ENCODE measurements around the gene BRD9. TPM values are rescaled to one million over a fixed set of nuclear protein-coding genes. Genes with fewer than 3 reads are reported as not detected.
"Not testable (repeated sequence)": the region's sequence is repeated elsewhere in the genome, so short reads cannot be mapped to it uniquely, and the experiment has no call there.

BRD9 gene
- total and polyA plus RNA-seq, 9 of the 15 experiments (the other 6 are each of a cell fraction or from before 2014, with no cell fraction given) = 2.4 to 68.7 (median 44.9) TPM

- H3K4me2 ChIP-seq (ENCODE audit: insufficient read depth, low read length); H3K4me3 ChIP-seq; H3K4me1 ChIP-seq (replicated peaks in 1 of 2; ENCODE audit: control insufficient read depth in 2 of 2, insufficient read depth in 2 of 2, low read length in 2 of 2); H3K27me3 ChIP-seq (ENCODE audit: control insufficient read depth in 2 of 2, insufficient read depth in 2 of 2, low read length in 2 of 2); H3K27ac ChIP-seq (ENCODE audit: extremely low read depth, low read depth, low read length); H2AFZ ChIP-seq (ENCODE audit: low read depth, low read length); POLR2A ChIA-PET; H3K9me1 ChIP-seq (ENCODE audit: control insufficient read depth, insufficient read depth, low read length); H4K20me1 ChIP-seq (replicated peaks; ENCODE audit: control insufficient read depth, insufficient read depth, low read length); CTCF ChIA-PET (ENCODE audit: low intra/inter-chr PET ratio); H3K79me2 ChIP-seq (ENCODE audit: control insufficient read depth, insufficient read depth, low read length); in situ Hi-C loops (cut with MboI); H3K9me3 ChIP-seq (replicated peaks; ENCODE audit: control insufficient read depth, insufficient read depth, low read depth, low read length); BruUV-seq (replicated peaks); H3K9ac ChIP-seq (ENCODE audit: insufficient read depth in 1 of 2, low read depth in 2 of 2, low read length in 2 of 2); intact Hi-C loops (cut with micrococcal nuclease); H3K36me3 ChIP-seq (ENCODE audit: control insufficient read depth, insufficient read depth, low read length); TF ChIP-seq REST (CRISPR knock-in tag; IDR thresholded peaks at IDR 0.05; ENCODE audit: low read depth); TEAD4 (CRISPR knock-in tag; IDR thresholded peaks at IDR 0.05; ENCODE audit: borderline replicate concordance): not testable (repeated sequence)
- peak; percentile 62 for ATAC-seq
- 2% methylated on average over 7 of the region's 7 CpGs for WGBS (ENCODE audit: insufficient coverage, low coverage, missing lambda C conversion rate)
- peak; percentile 32 for FAIRE-seq
- peak in 3 of 4 experiments; percentile 35 to 52 (median 49) for DNase-seq (ENCODE audit: extremely low read depth in 1 of 4, low spot score in 3 of 4)
- TF ChIP-seq ARID1B (IDR thresholded peaks at IDR 0.05) = peak; percentile 66
- 0 out of 2 replicates have a peak, but pooled peaks have one; percentile 16 for TF ChIP-seq NFIC (IDR thresholded peaks at IDR 0.05)
- peak in 1 of 2 experiments; percentile 58; a peak in 1 of 4 replicates for TF ChIP-seq RCOR1 (IDR thresholded peaks at IDR 0.05; ENCODE audit: borderline replicate concordance in 1 of 2, low read depth in 2 of 2, low read length in 2 of 2)
- 0 out of 2 replicates have a peak, but pooled peaks have one; percentile 14 for TF ChIP-seq DPF2 (IDR thresholded peaks at IDR 0.05)
- 0 out of 2 replicates have a peak, but pooled peaks have one; percentile 52 for TF ChIP-seq TEAD2 (tag; IDR thresholded peaks at IDR 0.05)
- TF ChIP-seq CBFA2T3 (IDR thresholded peaks at IDR 0.05) = peak; percentile 76
- TF ChIP-seq REST (IDR thresholded peaks at IDR 0.05; ENCODE audit: borderline replicate concordance) = peak; percentile 49; the same call in 1 of the 2 replicates
- peak in 1 of 2 experiments; percentile 75; a peak in 1 of 4 replicates for TF ChIP-seq KDM1A (IDR thresholded peaks at IDR 0.05)
- 0 out of 2 replicates have a peak, but pooled peaks have one; percentile 25 for TF ChIP-seq SMARCA4 (IDR thresholded peaks at IDR 0.05)
- peak; percentile 69 for TF ChIP-seq TCF3 (CRISPR knock-in tag; IDR thresholded peaks at IDR 0.05)
- TF ChIP-seq HDAC1 (IDR thresholded peaks at IDR 0.05) = 0 out of 4 replicates have a peak, but pooled peaks of 1 of the 2 experiments have one; percentile 33
- peak; percentile 52 for TF ChIP-seq CBFA2T2 (conservative IDR thresholded peaks at IDR 0.05)
- TF ChIP-seq SOX6 (IDR thresholded peaks at IDR 0.05) = peak; percentile 32; the same call in 1 of the 2 replicates
- TF ChIP-seq TEAD4 (IDR thresholded peaks at IDR 0.05; ENCODE audit: low read length) = peak; percentile 69
- 0 out of 4 replicates have a peak, but pooled peaks of 1 of the 2 experiments have one; percentile 10 for TF ChIP-seq RAD21 (CRISPR knock-in tag; conservative IDR thresholded peaks at IDR 0.05 in 1 of 2, IDR thresholded peaks at IDR 0.05 in 1 of 2)
Observed at GRCh38 chr5:835933-836612, 56.5 kb downstream of the BRD9 start.

All from K562 (cell line).